HG03135 (cell line): ENCODE measurements around the gene OPCML.

Experiments
- ATAC-seq: cut with Tn5 transposase; IDR thresholded peaks from one replicate; pipeline ENCODE4 v1.9.1; 2021; ENCODE audit warnings: mild to moderate bottlenecking, moderate library complexity; ENCODE audit not compliant: unreplicated experiment

Gene OPCML

GRCh38 chr11:132960273-132961078, 571.8 kb downstream of the OPCML start:
- ATAC-seq: no peak

- no peak for ATAC-seq
Measured at GRCh38 chr11:132959693-132960092, 572.6 kb downstream of the OPCML start.

- ATAC-seq: no peak
Measured at GRCh38 chr11:132957881-132958280, 574.4 kb downstream of the OPCML start.

GRCh38 chr11:132948252-132948651, 584.0 kb downstream of the OPCML start:
- ATAC-seq: no peak

- no peak for ATAC-seq
Measured at GRCh38 chr11:132944569-132944944, 587.7 kb downstream of the OPCML start.

- ATAC-seq: no peak
Measured at GRCh38 chr11:132943706-132944568, 588.4 kb downstream of the OPCML start.

GRCh38 chr11:132943357-132943705, 589.0 kb downstream of the OPCML start:
- ATAC-seq: no peak

- ATAC-seq: no peak
Measured at GRCh38 chr11:132942611-132943356, 589.5 kb downstream of the OPCML start.

GRCh38 chr11:132941761-132942160, 590.5 kb downstream of the OPCML start:
- no peak for ATAC-seq

GRCh38 chr11:132941024-132941646, 591.2 kb downstream of the OPCML start:
- ATAC-seq: no peak

GRCh38 chr11:132937016-132937415, 595.3 kb downstream of the OPCML start:
- ATAC-seq: no peak

GRCh38 chr11:132935383-132935782, 596.9 kb downstream of the OPCML start:
- no peak for ATAC-seq

GRCh38 chr11:132933703-132934102, 598.6 kb downstream of the OPCML start:
- no peak for ATAC-seq

- no peak for ATAC-seq
Measured at GRCh38 chr11:132925825-132926469, 606.4 kb downstream of the OPCML start.

GRCh38 chr11:132921597-132921996, 610.7 kb downstream of the OPCML start:
- no peak for ATAC-seq

GRCh38 chr11:132920451-132921096, 611.7 kb downstream of the OPCML start:
- ATAC-seq: no peak

- ATAC-seq: no peak
Measured at GRCh38 chr11:132914600-132914999, 617.7 kb downstream of the OPCML start.

- ATAC-seq: no peak
Measured at GRCh38 chr11:132913886-132914285, 618.4 kb downstream of the OPCML start.

- ATAC-seq: no peak
Measured at GRCh38 chr11:132913295-132913694, 619.0 kb downstream of the OPCML start.

GRCh38 chr11:132911186-132911585, 621.1 kb downstream of the OPCML start:
- no peak for ATAC-seq
